Measurements from ENCODE around the gene KRT73. TPM values are rescaled to one million over a fixed set of nuclear protein-coding genes. Genes with fewer than 3 reads are reported as not detected.

The KRT73 gene
- total and polyA plus RNA-seq, 2 donors (not counting 1 experiment from before 2014, with no cell fraction given), result not detected

DNA sequence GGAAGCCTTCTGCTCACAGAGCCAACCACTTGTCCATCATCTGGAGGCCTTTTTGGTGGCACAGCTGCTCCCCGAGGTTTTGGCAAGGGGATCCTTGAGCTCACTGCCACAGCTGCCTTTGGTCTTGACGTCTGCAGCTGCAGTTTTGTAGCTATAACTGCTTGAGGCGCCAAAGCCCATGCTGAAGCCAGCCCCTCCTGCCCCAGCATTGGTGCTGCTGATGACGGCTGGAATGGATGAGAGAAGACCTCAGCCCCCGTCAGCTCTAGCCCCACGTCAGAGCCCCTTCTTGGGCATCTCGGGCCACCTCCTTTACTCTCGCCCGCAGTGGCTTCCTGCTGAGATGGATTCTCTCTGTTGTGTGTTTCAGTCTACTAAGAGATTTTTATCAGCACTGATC lies 32.4 kb downstream of the KRT73 start:
- no peaks in the 10 kb centered on the region for H3K79me2 ChIP-seq (ENCODE audit: control insufficient read depth, insufficient read depth, low read length)
- no peaks in the 10 kb centered on the region for H4K20me1 ChIP-seq (ENCODE audit: control insufficient read depth, extremely low read depth, insufficient read depth, low read length)
- no peak overlapping the region for H3K27ac ChIP-seq (ENCODE audit: insufficient read depth, low read length)
- H2AFZ ChIP-seq (ENCODE audit: low read length), result no peak overlapping the region
- DNase-seq (ENCODE audit: low read depth in 2 of 2), result no peak
- H3K4me1 ChIP-seq (ENCODE audit: control insufficient read depth, extremely low read depth, insufficient read depth, low read length), result no peaks in the 10 kb centered on the region
- H3K9me3 ChIP-seq (ENCODE audit: control insufficient read depth, insufficient read depth, low read depth, low read length), result no peaks in the 10 kb centered on the region
- TF ChIP-seq EZH2 (IDR thresholded peaks at IDR 0.05; ENCODE audit: low read length, missing control alignments), result no peak
- TF ChIP-seq, protein P1, sequence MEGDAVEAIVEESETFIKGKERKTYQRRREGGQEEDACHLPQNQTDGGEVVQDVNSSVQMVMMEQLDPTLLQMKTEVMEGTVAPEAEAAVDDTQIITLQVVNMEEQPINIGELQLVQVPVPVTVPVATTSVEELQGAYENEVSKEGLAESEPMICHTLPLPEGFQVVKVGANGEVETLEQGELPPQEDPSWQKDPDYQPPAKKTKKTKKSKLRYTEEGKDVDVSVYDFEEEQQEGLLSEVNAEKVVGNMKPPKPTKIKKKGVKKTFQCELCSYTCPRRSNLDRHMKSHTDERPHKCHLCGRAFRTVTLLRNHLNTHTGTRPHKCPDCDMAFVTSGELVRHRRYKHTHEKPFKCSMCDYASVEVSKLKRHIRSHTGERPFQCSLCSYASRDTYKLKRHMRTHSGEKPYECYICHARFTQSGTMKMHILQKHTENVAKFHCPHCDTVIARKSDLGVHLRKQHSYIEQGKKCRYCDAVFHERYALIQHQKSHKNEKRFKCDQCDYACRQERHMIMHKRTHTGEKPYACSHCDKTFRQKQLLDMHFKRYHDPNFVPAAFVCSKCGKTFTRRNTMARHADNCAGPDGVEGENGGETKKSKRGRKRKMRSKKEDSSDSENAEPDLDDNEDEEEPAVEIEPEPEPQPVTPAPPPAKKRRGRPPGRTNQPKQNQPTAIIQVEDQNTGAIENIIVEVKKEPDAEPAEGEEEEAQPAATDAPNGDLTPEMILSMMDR (conservative IDR thresholded peaks at IDR 0.05 in 1 of 2, IDR thresholded peaks at IDR 0.05 in 1 of 2; ENCODE audit: low read depth in 1 of 2, low read length in 2 of 2), result no peak
- H3K36me3 ChIP-seq (ENCODE audit: control insufficient read depth, insufficient read depth, low read length), result no peaks in the 10 kb centered on the region
- H3K4me3 ChIP-seq (replicated peaks in 1 of 4; ENCODE audit: control extremely low read depth in 1 of 4, insufficient read depth in 1 of 4, low read depth in 3 of 4, low read length in 4 of 4), result no peak overlapping the region
- no peak overlapping the region for H3K9ac ChIP-seq (ENCODE audit: insufficient read depth, low read length)
- H3K27me3 ChIP-seq (ENCODE audit: control insufficient read depth, insufficient read depth, low read length), result no peaks in the 10 kb centered on the region
- no peak overlapping the region for H3K4me2 ChIP-seq (ENCODE audit: extremely low read depth, insufficient read depth, low read length)

DNA sequence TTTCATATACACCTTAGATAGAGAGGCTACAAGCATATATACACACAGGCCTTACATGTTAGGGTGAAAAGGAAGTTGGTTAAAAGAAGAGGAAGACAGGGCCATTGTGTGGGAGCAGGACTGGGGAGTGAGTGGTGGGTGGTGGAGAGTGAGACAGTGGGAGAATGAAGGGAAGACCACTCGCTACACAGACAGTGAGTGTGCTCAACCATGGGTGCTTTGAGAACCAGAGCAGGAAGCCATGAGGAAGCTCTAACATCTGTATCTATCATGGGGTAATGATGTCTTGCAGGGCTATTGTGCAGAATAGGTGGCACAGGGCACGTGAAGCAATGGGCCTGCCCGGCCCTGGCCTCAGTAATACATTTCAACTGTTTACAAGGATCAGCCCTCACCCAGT lies 33.3 kb downstream of the KRT73 start:
- no peak for DNase-seq (ENCODE audit: low read depth in 2 of 2)
- Histone ChIP-seq H2AFZ (ENCODE audit: low read length) (no peak overlapping the region), H3K4me3 (replicated peaks in 1 of 4; ENCODE audit: control extremely low read depth in 1 of 4, insufficient read depth in 1 of 4, low read depth in 3 of 4, low read length in 4 of 4) (no peak overlapping the region), H3K9ac (ENCODE audit: insufficient read depth, low read length) (no peak overlapping the region), H3K27ac (ENCODE audit: insufficient read depth, low read length) (no peak overlapping the region), H3K79me2 (ENCODE audit: control insufficient read depth, insufficient read depth, low read length) (no peaks in the 10 kb centered on the region), H3K4me1 (ENCODE audit: control insufficient read depth, extremely low read depth, insufficient read depth, low read length) (no peaks in the 10 kb centered on the region), H3K27me3 (ENCODE audit: control insufficient read depth, insufficient read depth, low read length) (no peaks in the 10 kb centered on the region), H3K36me3 (ENCODE audit: control insufficient read depth, insufficient read depth, low read length) (no peaks in the 10 kb centered on the region), H4K20me1 (ENCODE audit: control insufficient read depth, extremely low read depth, insufficient read depth, low read length) (no peaks in the 10 kb centered on the region), H3K9me3 (ENCODE audit: control insufficient read depth, insufficient read depth, low read depth, low read length) (no peaks in the 10 kb centered on the region), H3K4me2 (ENCODE audit: extremely low read depth, insufficient read depth, low read length) (no peak overlapping the region)
- TF ChIP-seq EZH2 (IDR thresholded peaks at IDR 0.05; ENCODE audit: low read length, missing control alignments), result no peak
- TF ChIP-seq, protein P1 (conservative IDR thresholded peaks at IDR 0.05 in 1 of 2, IDR thresholded peaks at IDR 0.05 in 1 of 2; ENCODE audit: low read depth in 1 of 2, low read length in 2 of 2), result no peak

DNA sequence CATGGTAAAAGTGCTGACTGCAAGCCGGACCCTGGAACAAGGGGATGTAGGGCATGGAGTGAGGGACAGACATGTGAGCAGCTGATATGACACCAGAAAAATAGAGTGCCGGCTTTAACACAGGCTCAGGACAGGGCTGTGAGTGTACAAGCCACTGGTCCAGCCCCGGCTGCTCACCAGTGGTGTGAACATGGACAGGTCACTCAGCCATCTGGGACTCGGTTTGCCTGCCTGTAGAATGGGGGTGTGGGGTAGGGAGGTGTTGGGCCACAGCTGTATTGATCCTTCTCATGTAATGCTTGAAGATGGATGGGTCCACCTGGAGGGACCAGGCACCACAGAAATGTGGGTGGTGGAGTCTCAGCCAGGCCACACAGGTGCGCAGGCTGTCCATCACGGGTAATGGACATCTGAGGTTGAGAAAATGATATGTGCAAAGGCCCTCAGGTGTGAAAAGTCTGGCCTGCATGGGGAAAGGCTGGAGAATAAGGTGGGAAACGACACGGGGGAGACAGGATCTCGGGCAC lies 34.1 kb downstream of the KRT73 start:
- no peak overlapping the region for H3K27ac ChIP-seq (ENCODE audit: insufficient read depth, low read length)
- no peaks in the 10 kb centered on the region for H3K27me3 ChIP-seq (ENCODE audit: control insufficient read depth, insufficient read depth, low read length)
- no peak for DNase-seq (ENCODE audit: low read depth in 2 of 2)
- H4K20me1 ChIP-seq (ENCODE audit: control insufficient read depth, extremely low read depth, insufficient read depth, low read length), result no peaks in the 10 kb centered on the region
- H3K79me2 ChIP-seq (ENCODE audit: control insufficient read depth, insufficient read depth, low read length), result no peaks in the 10 kb centered on the region
- no peak overlapping the region for H3K4me3 ChIP-seq (replicated peaks in 1 of 4; ENCODE audit: control extremely low read depth in 1 of 4, insufficient read depth in 1 of 4, low read depth in 3 of 4, low read length in 4 of 4)
- H3K4me1 ChIP-seq (ENCODE audit: control insufficient read depth, extremely low read depth, insufficient read depth, low read length), result no peaks in the 10 kb centered on the region
- no peak for TF ChIP-seq EZH2 (IDR thresholded peaks at IDR 0.05; ENCODE audit: low read length, missing control alignments)
- TF ChIP-seq, protein P1 (conservative IDR thresholded peaks at IDR 0.05 in 1 of 2, IDR thresholded peaks at IDR 0.05 in 1 of 2; ENCODE audit: low read depth in 1 of 2, low read length in 2 of 2), result no peak
- no peak overlapping the region for H3K9ac ChIP-seq (ENCODE audit: insufficient read depth, low read length)
- H3K9me3 ChIP-seq (ENCODE audit: control insufficient read depth, insufficient read depth, low read depth, low read length), result no peaks in the 10 kb centered on the region
- no peak overlapping the region for H3K4me2 ChIP-seq (ENCODE audit: extremely low read depth, insufficient read depth, low read length)
- no peaks in the 10 kb centered on the region for H3K36me3 ChIP-seq (ENCODE audit: control insufficient read depth, insufficient read depth, low read length)
- no peak overlapping the region for H2AFZ ChIP-seq (ENCODE audit: low read length)

All from fibroblast of lung (primary cell).